IMR-90 (cell line): ENCODE results near the gene BLVRB.

Experiments
- BHLHE40 ChIP-seq: fragments of 150-350 bp; IDR thresholded peaks from 2 replicates; pipeline ENCODE4 v1.6.1; 2016; ENCODE audit warnings: mild to moderate bottlenecking, low read depth, low read length
- CEBPB ChIP-seq: IDR thresholded peaks from 2 replicates; pipeline ENCODE4 v1.6.1; 2012; ENCODE audit warnings: low read depth, low read length, improper control_type of control experiment
- FOS ChIP-seq: fragments of 150-350 bp; IDR thresholded peaks from 2 replicates; pipeline ENCODE4 v1.6.1; 2016; ENCODE audit warnings: low read depth, low read length
- MAZ ChIP-seq: IDR thresholded peaks from 2 replicates; pipeline ENCODE4 v1.6.1; 2012; ENCODE audit warnings: low read depth, mild to moderate bottlenecking, low read length, improper control_type of control experiment, moderate library complexity, borderline replicate concordance
- MXI1 ChIP-seq: IDR thresholded peaks from 2 replicates; pipeline ENCODE4 v1.6.1; 2012; ENCODE audit warnings: low read depth, mild to moderate bottlenecking, low read length, moderate library complexity, borderline replicate concordance
- NFE2L2 ChIP-seq: fragments of 150-350 bp; IDR thresholded peaks from 2 replicates; pipeline ENCODE4 v1.6.1; 2016; ENCODE audit warnings: low read depth, mild to moderate bottlenecking, low read length
- POLR2A ChIP-seq: IDR thresholded peaks from 2 replicates; pipeline ENCODE4 v1.6.1; 2012; ENCODE audit warnings: mild to moderate bottlenecking, low read depth, low read length
- RAD21 ChIP-seq: IDR thresholded peaks from 2 replicates; pipeline ENCODE4 v1.6.1; 2012; ENCODE audit warnings: low read length, improper control_type of control experiment
- RFX5 ChIP-seq: IDR thresholded peaks from 2 replicates; pipeline ENCODE4 v1.8.0; 2012; ENCODE audit warnings: low read depth, mild to moderate bottlenecking, low read length, moderate library complexity
- USF2 ChIP-seq: fragments of 150-350 bp; IDR thresholded peaks from 2 replicates; pipeline ENCODE4 v1.6.1; 2017; ENCODE audit warnings: mild to moderate bottlenecking, antibody characterized with exemption, low read length, low read depth
- TF ChIP-seq, protein P1 (sequence below): conservative IDR thresholded peaks from 2 replicates; pipeline ENCODE4 v1.5.1; 2012; ENCODE audit warnings: mild to moderate bottlenecking, low read depth, low read length, improper control_type of control experiment

GRCh38 chr19:40513741-40514315 lies 48.3 kb upstream of the BLVRB start:
- TF ChIP-seq, protein P1, sequence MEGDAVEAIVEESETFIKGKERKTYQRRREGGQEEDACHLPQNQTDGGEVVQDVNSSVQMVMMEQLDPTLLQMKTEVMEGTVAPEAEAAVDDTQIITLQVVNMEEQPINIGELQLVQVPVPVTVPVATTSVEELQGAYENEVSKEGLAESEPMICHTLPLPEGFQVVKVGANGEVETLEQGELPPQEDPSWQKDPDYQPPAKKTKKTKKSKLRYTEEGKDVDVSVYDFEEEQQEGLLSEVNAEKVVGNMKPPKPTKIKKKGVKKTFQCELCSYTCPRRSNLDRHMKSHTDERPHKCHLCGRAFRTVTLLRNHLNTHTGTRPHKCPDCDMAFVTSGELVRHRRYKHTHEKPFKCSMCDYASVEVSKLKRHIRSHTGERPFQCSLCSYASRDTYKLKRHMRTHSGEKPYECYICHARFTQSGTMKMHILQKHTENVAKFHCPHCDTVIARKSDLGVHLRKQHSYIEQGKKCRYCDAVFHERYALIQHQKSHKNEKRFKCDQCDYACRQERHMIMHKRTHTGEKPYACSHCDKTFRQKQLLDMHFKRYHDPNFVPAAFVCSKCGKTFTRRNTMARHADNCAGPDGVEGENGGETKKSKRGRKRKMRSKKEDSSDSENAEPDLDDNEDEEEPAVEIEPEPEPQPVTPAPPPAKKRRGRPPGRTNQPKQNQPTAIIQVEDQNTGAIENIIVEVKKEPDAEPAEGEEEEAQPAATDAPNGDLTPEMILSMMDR, result no peak
- no peak for TF ChIP-seq CEBPB
- TF ChIP-seq RAD21, result no peak
- no peak for TF ChIP-seq BHLHE40
- TF ChIP-seq POLR2A, result no peak
- no peak for TF ChIP-seq RFX5
- TF ChIP-seq NFE2L2, result no peak
- TF ChIP-seq USF2, result no peak
- no peak for TF ChIP-seq MXI1
- TF ChIP-seq FOS, result no peak
- TF ChIP-seq MAZ, result no peak
